Neural crest cell (in vitro differentiated cells): ENCODE results near the gene CTPS1. TPM values are rescaled to one million over a fixed set of nuclear protein-coding genes. Genes with fewer than 3 reads are reported as not detected.

Source experiments
- DNase-seq: peaks from one replicate; pipeline ENCODE4 v3.0.0; 2021; ENCODE audit warnings: low read depth, mixed read lengths, low spot score
- H3K27ac Mint-ChIP-seq: one replicate; pipeline ENCODE4 v1.8.0; 2021; ENCODE audit warnings: mild to moderate bottlenecking, mixed read lengths; ENCODE audit not compliant: unreplicated experiment
- H3K27me3 Mint-ChIP-seq: 2 replicates; pipeline ENCODE4 v1.8.0; 2021; ENCODE audit warnings: low read depth, mild to moderate bottlenecking, mixed read lengths
- H3K36me3 Mint-ChIP-seq: 2 replicates; pipeline ENCODE4 v1.8.0; 2021; ENCODE audit warnings: low read depth, mild to moderate bottlenecking, mixed read lengths
- H3K4me1 Mint-ChIP-seq: 2 replicates; pipeline ENCODE4 v1.8.0; 2021; ENCODE audit warnings: mixed read lengths
- H3K4me3 Mint-ChIP-seq: one replicate; pipeline ENCODE4 v1.8.0; 2021; ENCODE audit warnings: mild to moderate bottlenecking, mixed read lengths
- H3K9me3 Mint-ChIP-seq: 2 replicates; pipeline ENCODE4 v1.8.0; 2021; ENCODE audit warnings: mixed read lengths
- total RNA-seq: library from RNA; stranded (reverse); gene quantifications from 2 replicates; pipeline ENCODE4 v1.2.1, GENCODE V29; 2021
- TF ChIP-seq, protein P1 (sequence below): fragments of 200-600 bp; sonication (generic); conservative IDR thresholded peaks from 2 replicates; pipeline ENCODE4 v1.5.0; 2021; ENCODE audit warnings: antibody characterized with exemption, mild to moderate bottlenecking

Gene CTPS1
- total RNA-seq, 1 donor from 2014 or later = 114 TPM

DNA sequence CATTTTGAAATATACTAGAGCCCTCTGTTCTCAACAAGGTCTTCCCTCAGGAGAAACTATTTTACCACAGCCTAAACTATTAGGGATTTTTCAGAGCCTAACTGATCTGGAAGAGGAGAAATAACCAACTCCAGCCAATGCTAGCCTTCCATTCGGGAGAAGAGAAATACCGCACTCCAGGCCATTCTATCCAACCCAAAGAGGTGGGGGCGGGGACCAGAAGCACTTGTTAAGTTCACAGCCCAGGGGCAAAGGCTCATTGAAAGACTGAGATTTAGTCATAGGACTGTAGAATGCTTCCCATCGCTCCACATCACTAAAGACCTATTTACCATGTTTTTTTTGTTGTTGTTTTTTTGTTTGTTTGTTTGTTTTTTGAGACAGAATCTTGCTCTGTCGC, 77.4 kb downstream of the CTPS1 start:
- H3K36me3 Mint-ChIP-seq = peaks cover 51% of the 10 kb centered on the region
- TF ChIP-seq, protein P1, sequence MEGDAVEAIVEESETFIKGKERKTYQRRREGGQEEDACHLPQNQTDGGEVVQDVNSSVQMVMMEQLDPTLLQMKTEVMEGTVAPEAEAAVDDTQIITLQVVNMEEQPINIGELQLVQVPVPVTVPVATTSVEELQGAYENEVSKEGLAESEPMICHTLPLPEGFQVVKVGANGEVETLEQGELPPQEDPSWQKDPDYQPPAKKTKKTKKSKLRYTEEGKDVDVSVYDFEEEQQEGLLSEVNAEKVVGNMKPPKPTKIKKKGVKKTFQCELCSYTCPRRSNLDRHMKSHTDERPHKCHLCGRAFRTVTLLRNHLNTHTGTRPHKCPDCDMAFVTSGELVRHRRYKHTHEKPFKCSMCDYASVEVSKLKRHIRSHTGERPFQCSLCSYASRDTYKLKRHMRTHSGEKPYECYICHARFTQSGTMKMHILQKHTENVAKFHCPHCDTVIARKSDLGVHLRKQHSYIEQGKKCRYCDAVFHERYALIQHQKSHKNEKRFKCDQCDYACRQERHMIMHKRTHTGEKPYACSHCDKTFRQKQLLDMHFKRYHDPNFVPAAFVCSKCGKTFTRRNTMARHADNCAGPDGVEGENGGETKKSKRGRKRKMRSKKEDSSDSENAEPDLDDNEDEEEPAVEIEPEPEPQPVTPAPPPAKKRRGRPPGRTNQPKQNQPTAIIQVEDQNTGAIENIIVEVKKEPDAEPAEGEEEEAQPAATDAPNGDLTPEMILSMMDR = no peak
- no peak overlapping the region for H3K27ac Mint-ChIP-seq
- peaks cover 11% of the 10 kb centered on the region for H3K9me3 Mint-ChIP-seq
- no peak for DNase-seq
- H3K4me3 Mint-ChIP-seq = no peak overlapping the region
- no peaks in the 10 kb centered on the region for H3K27me3 Mint-ChIP-seq
- no peaks in the 10 kb centered on the region for H3K4me1 Mint-ChIP-seq

Other genes starting within 250 kb of the CTPS1 start
- gene KCNQ4, start 195.9 kb upstream of the CTPS1 start, total RNA-seq = 0.89 and 0.91 TPM in 2 replicates
- gene CITED4, start 117.3 kb upstream of the CTPS1 start, total RNA-seq = 11.3 TPM in 2 replicates
- gene SLFNL1, start 42.0 kb downstream of the CTPS1 start, total RNA-seq = 0.37 and 0.64 TPM in 2 replicates